Umbilical cord (tissue), 2 donors: ENCODE data around the gene SACS. TPM values are rescaled to one million over a fixed set of nuclear protein-coding genes. Genes with fewer than 3 reads are reported as not detected.
A peak's percentile ranks its signal among the peaks of the same experiment; 100 is the strongest.

Source experiments
- DNase-seq: peaks from one replicate; pipeline ENCODE4 v3.0.0-alpha.2; 2015; ENCODE audit warnings: low spot score
- total RNA-seq: library from RNA; depleted of rRNA; stranded (reverse); fragments of >200 nt; gene quantifications from one replicate; pipeline ENCODE4 v1.2.3, GENCODE V29; 2014; ENCODE audit warnings: low replicate concordance; ENCODE audit not compliant: insufficient read depth

The SACS gene
- total RNA-seq = 118 TPM

- peak; percentile 51 for DNase-seq
These were observed at the start of gene SACS for GRCh38 chr13:23433171-23434153. TSS of gene SACS (minus strand) at chr13:23433702. CDS start at chr13:23411239, 22,463 bp downstream.

- no peak for DNase-seq
These were observed 46.8 kb upstream of the SACS start for GRCh38 chr13:23480324-23480723.

DNA sequence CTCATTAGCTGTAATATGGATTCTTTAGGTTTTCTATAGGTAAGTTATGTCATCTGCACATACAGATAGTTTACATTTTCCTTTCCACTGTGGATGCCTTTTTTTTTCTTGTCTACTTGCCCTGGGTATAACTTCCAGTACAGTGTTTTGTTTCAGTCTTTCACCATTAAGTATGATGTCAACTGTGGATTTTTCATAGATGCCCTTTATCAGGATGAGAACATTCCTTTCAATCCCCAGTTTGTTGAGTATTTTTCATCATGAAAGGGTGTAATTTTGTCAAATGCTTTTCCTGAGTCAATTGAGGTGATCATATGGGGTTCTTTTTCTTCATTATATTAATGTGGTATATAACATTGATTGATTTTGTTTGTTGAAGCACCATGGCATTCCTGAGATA lies 43.6 kb upstream of the SACS start:
- DNase-seq = no peak

GRCh38 chr13:23473221-23473620 lies 39.7 kb upstream of the SACS start:
- no peak for DNase-seq

GRCh38 chr13:23472189-23472588 lies 38.7 kb upstream of the SACS start:
- peak; percentile 42 for DNase-seq

- DNase-seq = peak; percentile 40
These were observed 37.5 kb upstream of the SACS start for GRCh38 chr13:23470790-23471614.

GRCh38 chr13:23469951-23470421 lies 36.5 kb upstream of the SACS start:
- peak; percentile 84 for DNase-seq

DNA sequence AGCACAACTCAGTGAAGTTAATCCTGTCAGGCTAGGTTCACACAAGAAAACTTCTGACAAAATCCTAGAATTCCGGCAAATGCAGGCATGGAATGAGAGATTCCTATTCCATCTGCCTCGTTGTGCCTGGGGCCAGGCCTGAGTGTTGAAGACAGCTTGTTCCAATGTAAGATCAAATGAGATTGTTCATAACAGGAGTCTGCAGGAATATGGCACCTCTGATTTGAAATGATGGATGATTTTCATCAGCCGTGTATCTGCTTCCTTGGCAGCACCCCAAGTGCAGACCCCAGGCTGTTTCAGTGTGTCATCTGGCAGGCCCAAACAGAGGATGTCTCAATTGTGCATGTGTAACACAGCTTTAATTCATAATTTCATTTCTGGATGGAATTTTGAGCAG lies 35.3 kb upstream of the SACS start:
- no peak for DNase-seq

DNA sequence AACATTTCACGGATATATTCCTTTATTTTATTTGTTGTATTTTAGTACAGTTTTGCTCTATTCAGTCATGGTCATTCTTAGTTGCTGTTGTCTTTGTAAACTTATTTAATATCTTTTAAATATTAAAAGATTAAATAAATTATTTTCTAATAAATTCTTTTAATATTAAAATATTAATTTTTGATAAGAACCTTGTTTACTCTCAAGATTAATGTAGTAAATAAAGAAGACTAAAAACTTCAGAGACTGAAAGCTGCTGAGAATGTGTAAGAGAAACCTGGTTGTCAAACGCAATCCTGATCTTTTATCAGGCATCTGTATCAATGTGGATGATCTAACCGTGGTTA lies 34.4 kb upstream of the SACS start:
- DNase-seq = no peak

DNA sequence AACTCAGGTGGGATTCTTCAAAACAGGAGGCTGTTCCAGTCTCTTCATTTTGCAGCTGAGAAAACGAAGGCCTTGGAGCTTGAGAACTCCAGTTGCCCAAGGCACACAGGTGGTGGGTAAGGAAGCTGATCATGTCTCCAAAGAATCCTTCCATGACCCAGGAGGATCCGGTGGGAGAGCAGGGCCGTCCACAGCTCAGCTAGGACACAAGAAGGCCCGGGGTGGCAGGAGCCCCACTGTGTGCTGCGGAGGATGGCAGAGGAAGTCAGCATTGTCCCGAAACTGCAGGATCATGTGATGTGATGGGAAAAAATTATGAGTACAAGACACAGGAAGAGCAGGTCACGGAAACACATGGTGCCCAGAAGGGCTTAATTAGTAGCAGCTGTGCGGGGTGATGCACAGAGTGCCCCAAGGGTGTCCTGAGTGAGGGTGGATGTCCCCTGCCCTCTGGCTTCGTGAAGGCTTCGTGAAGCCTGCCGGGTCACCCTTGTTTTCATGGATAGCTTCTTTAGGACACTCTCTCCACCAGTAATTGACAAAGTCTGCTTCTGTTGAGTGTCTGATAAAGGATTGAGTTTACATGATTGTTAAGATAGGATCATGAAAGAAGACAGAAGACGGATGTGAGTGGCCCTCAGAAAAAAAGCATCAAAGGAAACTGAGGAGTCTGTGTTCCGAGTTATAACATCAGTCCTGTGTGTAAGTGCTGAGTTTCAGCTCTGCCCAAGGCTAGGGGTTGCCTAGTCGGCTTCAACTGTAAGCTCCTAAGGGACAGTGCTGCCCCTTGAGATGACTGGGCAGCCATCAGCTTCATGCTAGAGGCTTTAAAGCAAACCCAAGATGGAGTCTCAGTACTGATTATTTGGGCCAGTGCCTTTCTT lies 33.8 kb upstream of the SACS start:
- no peak for DNase-seq

DNA sequence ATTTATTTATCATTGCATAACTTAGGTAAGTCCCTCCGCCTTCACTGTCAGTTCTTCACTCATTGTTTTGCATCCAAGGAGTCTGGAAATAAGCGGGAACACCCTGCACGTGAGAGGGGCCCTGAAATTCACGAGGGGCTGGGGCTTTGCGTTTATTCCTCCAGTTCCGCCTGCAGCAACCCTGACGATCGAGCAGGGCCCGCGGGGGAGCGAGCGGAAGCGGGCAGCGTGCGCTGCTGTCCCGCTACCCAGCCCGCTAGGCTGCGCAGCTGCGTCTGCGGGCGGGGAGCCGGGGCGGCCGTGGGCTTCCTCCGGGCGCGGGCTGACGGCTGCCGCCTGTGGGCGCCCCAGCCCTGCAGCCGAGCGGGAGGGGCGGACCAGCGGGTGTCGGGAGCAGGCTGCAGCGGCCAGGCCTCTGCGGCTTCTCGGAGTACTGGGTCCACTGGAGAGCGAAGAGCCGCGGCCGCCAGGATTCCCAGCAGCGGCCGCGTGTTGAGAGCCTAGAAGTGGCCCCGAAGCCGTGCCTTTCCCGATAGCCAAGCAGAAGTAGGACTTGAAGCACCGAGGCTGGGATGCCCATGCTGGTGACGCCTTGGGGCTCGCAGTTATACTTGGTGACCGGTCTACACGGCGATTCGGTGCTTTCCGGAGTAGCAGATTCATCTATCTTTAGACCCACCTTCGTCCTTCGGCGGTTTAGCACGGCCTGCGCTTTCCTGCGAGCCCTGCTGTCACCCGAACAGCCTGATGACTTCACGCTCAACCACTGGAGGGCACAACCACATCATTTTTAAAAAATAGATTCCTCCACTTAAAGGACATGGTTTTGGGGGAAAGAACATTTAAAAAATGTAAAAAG lies 32.9 kb upstream of the SACS start:
- DNase-seq = peak; percentile 89

DNA sequence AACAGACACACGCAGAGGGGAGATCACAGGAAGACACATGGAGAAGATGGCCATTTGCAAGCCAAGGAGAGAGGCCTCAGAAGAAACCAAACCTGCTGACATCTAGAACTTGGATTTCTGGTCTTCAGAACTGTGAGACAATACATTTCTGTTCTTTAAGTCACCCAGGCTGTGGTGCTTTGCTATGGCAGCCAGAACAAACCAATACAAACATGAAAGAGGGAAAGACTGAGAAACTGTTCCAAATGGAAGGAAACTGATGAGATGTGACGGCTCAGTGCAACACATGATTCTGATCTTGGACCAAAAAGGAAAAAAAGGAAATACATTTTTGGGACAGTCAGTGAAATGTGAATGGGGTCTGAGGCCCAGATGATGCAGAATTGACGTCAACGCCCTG lies 30.2 kb upstream of the SACS start:
- no peak for DNase-seq

DNA sequence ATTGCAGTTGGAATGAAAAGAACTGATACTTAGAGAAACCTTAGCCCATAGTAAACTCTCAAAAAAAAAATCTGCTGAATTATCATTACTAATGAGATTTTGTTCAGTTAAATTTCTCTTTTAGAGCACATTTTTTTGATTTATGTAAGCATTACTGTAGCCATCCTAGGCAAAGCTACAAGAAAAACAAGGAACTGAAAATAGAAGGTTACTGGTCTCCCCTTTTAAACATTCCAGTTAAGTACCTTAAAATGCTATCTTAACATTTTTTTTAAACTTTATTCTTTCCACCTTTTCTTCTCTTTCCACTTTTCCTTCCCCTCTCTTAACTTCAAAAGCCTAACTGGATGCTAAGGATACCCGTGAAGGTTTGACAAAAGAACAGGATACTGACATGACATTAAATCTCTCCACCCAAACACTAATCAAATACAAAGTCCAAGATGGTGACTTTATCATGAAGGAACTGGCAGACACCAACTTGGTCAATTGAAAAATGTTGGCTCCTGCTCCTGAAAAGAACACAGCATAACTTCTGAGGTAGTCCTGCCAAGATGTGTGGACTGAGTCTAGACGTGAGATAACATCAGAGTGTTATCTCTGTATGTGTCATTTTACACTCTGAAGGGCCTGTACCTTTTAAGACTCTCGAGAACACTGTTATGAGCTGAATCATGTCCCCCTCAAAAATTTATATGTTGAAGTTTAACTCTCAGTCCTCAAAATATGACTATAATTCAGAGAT lies 29.5 kb upstream of the SACS start:
- peak; percentile 18 for DNase-seq

- DNase-seq = no peak
These were observed 28.0 kb upstream of the SACS start for GRCh38 chr13:23461544-23461943.

DNA sequence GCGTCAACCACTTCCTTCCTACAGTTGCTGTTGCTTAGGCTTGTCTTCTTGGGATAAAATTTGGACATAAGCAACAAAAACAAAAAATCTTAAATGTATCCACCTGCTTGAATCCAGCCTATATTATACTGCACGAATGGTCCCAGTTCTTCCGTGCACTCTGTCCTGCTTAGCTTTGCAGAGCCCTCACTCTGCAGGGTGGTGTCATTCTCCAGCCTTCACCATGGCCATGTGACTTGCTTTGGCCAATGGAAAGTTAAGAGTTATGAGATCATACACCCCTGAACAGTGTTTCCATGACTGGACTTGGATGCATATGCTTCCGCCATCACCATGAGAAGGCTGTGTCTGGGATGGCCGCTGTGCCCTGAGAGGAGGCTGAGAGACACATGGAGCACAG lies 27.4 kb upstream of the SACS start:
- no peak for DNase-seq

DNA sequence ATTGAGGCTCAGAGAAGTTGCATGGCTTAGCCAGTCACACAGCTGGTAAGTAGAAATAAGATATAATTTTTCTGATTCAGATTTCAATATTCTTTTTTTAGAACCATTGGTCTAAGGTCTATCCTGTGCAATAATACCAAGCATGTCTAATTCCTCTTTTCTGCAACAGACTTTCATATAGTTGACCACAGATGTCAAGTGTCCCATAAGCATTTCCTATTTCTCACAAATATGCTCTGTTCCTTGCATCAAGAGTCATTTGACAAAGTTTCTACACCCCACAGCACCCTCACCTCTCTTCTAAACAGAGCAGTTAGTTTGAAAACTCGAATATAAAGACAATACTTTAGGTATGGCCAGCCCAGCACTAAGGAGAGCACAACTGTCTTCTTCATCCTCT lies 26.8 kb upstream of the SACS start:
- DNase-seq = no peak

- DNase-seq = no peak
These were observed 25.5 kb upstream of the SACS start for GRCh38 chr13:23458989-23459388.

DNA sequence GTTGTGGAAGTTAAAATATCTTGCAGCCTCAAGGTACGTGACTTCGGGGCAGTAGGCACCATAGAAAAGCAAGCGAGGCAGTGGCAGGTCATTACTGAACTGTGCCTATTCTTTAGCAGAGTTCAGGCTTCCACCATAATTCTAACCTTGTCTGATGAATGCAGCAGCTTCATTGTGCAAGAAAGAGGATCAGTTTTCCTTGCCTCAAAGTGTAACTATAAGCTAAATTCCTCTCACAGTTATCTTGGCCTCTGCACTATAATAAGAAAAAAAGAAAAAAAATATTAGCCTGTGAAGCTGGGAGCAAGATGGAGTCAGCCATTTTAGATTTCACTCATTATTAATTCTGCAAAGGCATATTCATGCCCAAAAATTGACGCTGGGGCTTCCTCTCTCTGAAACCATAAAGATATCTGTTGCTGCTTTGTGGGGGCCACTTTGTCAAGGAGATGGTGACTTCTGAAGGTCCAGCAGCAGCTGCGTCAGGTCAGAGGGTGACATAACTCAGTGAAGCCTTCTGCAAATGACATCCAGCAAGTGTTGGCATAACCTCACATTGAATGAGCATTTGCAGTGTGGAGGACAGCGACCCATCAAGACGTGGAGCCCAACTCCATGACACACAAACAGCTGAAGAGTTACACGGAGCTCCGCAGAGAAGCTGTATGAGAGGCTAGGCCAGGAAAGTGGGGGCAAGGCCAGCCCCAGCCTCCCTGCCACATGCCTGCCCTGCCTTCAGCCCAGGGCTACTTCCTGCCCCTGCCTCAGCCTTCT lies 23.1 kb upstream of the SACS start:
- no peak for DNase-seq
